NCI-H128 (cell line): ENCODE data around the gene DPP4.

Source experiments
- DNase-seq: peaks from one replicate; lab custom pipeline; 2025; ENCODE audit not compliant: unreplicated experiment; lab: John Stamatoyannopoulos, UW

DPP4 gene

GRCh38 chr2:162021516-162022058 lies 52.4 kb downstream of the DPP4 start:
- no peak for DNase-seq

- no peak for DNase-seq
These were observed 55.5 kb downstream of the DPP4 start for GRCh38 chr2:162018530-162018929.

DNA sequence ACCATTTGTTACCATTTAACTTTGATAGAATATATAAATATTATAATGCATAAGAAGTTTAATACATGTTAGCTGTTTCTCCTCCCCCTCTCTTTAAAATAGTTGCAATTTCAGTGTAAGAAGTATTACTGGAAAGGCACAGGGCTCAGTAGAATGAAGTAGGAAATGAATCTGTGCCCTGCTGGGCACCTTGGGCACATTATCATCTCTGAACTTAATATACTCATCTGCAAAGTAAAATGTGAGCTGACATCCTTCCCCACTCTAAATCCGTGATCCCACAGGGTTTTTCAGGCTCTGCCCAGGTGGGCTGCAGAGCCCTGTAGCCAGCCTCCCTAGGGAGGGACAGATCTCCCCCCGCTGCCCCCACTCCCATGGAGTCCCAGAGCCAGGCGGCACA lies 56.8 kb downstream of the DPP4 start:
- DNase-seq, result no peak

- no peak for DNase-seq
These were observed 57.9 kb downstream of the DPP4 start for GRCh38 chr2:162016080-162016479.

DNA sequence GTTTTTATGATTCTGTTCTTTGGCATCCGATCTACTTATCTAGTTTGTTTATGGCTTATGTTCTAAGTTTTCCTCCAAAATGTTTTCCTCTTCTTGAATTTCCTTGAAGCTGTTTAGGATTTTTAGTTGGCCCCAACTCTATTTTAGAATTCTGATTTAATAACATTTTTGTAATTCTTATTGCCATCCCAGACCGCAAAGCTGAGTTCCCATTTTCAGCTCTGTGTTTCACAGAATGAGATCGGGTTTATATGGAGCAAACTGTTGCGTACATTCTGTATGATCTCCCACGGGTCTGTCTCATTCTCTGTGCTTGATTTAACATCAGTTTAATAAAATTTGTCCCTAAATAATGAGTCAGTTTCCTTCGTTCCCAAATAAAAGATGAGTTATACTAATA lies 59.3 kb downstream of the DPP4 start:
- no peak for DNase-seq

GRCh38 chr2:162013514-162014475 lies 60.2 kb downstream of the DPP4 start:
- no peak for DNase-seq

DNA sequence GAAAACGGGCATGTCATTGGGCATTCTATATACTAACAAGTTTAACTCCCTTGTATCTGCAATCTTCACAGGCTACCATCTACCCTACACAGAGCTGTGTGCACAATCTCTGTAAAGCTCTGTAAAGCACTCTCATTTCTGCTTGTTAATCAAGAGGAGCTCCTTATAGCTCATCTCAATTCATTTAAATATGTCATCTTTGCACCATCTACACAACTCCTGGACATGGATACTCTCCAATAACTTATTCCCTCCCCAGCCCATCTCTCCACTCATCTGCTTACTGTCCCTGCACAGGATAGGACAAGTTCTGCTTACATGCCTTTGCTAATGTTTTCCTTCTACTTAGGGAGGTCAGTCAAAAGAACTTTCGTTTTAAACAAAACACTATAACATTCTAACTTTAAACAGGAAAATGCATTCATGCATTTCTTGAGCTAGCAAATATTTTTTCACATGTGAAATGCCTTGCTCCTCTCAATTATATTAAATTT lies 61.4 kb downstream of the DPP4 start:
- no peak for DNase-seq

DNA sequence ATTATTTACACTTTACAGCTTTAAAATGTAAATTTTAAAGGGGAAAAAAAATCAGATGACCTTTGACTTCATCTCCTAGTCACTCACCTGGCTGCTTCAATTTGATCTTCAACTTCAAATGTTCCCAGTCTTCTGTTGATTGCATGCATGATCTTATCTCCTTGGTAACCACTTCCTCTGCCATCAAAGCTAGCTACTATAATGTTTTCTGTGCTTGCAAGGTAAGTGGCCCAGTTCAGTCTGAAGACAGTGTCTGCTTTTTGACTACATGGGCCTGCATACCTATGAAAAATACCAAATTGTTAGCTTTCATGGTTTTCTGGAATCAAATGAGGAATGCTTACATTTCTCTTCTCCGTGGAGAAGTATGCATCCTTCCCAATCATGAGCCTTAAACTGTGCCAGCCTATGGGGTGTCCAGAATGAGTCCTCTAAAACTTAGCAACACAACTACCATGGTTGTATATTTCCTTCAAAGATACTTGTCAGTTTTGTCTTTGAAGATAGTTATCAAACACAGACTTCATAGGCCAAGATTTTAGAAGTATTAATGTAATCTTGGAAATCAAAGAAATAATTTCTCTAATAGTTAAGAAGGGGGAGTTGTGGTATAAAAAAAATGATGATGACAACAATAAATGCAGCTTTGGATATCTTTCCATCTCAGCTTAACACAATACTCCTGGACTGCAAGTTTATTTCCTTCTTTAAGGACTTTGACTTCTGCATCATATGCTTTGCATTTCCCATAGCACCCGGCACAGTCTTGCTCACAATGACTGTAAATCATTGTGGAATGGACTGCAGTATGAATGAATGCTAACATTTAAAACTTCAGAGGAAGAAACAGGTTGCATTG lies 62.1 kb downstream of the DPP4 start:
- DNase-seq, result no peak

GRCh38 chr2:162009543-162009942 lies 64.5 kb downstream of the DPP4 start:
- no peak for DNase-seq

GRCh38 chr2:162007447-162008040 lies 66.5 kb downstream of the DPP4 start:
- no peak for DNase-seq

GRCh38 chr2:162006337-162006736 lies 67.7 kb downstream of the DPP4 start:
- DNase-seq, result no peak

- no peak for DNase-seq
These were observed 70.0 kb downstream of the DPP4 start for GRCh38 chr2:162004031-162004430.

DNA sequence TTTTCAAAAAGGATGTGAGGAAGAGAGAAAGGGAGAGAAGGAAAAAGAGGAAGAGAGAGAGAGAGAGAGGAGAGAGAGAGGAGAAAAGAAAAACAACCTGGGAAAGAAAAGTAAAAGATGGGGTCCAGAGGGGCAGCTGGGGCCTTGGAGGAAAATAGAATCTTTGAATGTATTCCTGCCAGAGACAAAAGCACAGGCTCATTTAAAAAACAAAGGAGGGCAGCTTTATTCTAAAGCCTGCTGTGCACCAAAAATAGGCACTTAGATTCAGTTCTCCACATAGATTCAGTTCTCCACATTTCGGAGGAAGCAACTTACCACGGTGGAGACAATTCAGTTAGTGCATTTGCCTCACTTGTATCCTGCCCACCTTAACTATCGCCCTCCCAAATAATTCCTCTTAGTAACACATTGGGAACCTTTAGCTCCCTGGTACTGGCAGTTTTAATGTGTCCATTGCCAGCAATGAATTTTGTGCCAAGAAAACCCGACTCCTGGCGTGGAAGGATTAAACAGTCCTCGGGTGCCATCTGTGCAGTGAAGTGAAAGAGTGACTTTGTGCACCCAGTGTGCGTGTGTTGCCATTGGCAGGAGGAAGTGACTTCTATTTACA lies 71.3 kb downstream of the DPP4 start:
- DNase-seq, result no peak

GRCh38 chr2:162000431-162000830 lies 73.6 kb downstream of the DPP4 start:
- DNase-seq, result no peak

- DNase-seq, result no peak
These were observed 74.7 kb downstream of the DPP4 start for GRCh38 chr2:161999321-161999720.

- DNase-seq, result no peak
These were observed 75.2 kb downstream of the DPP4 start for GRCh38 chr2:161998857-161999256.

GRCh38 chr2:161997916-161998471 lies 76.0 kb downstream of the DPP4 start:
- no peak for DNase-seq

- DNase-seq, result no peak
These were observed 78.4 kb downstream of the DPP4 start for GRCh38 chr2:161995553-161996016.

DNA sequence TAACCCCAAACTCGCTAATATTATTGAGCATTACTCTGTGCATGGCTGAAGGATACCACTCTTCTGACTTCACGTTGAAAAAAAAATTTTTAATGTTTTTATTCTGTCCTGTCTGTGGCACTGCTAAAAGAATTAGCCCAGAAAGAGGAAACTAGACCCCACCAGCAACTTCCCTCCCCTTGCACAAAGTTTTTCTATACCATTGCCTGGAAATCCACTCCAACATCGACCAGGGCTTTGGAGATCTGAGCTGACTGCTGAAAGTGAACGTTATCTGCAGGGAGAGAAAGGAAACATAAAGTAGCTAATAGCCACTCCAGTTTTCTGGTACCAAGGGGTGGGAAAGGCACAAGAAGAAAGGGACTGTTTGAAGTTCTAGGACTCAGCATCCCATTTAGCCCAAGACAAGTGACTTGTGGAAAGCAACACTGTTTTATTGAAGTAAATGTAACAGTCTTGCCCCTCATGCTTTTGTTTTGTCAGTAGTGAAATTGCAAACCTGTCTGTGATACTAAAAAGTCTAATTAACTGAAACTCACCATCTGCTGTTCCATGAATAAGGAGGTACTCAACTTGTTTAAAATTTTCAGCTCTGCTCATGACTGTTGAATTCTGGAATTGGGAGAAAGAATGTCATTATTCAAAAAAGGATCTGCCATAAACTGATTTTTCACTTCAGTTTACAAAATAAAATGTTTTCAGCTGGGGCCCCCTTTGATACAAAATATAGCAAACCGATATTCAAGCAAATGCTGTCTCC lies 79.1 kb downstream of the DPP4 start:
- DNase-seq, result no peak
